Memory B cell (primary cell): ENCODE results near the gene EIF3D.

Source experiments
- ATAC-seq: fragments of 150-1000 bp; cut with Tn5 transposase; 2 replicates; pipeline ENCODE4 v1.10.0; 2021; ENCODE audit warnings: low read depth, mild to moderate bottlenecking, moderate library complexity
- DNase-seq, 2 donors: peaks; one replicate each; pipeline ENCODE4 v3.0.0; 2022; ENCODE audit warnings: low spot score in 2 of 2
- H3K27ac Mint-ChIP-seq: one replicate; pipeline ENCODE4 v1.8.0; 2022; ENCODE audit warnings: mild to moderate bottlenecking, moderate library complexity, mixed read lengths
- H3K27me3 Mint-ChIP-seq: one replicate; pipeline ENCODE4 v1.8.0; 2022; ENCODE audit warnings: mixed read lengths
- H3K36me3 Mint-ChIP-seq: one replicate; pipeline ENCODE4 v1.8.0; 2022; ENCODE audit warnings: mild to moderate bottlenecking, mixed read lengths
- H3K4me1 Mint-ChIP-seq: one replicate; pipeline ENCODE4 v1.8.0; 2022; ENCODE audit warnings: mixed read lengths
- H3K4me3 Mint-ChIP-seq: one replicate; pipeline ENCODE4 v1.8.0; 2022; ENCODE audit warnings: mild to moderate bottlenecking, moderate library complexity, mixed read lengths
- H3K9me3 Mint-ChIP-seq: one replicate; pipeline ENCODE4 v1.8.0; 2022; ENCODE audit warnings: mixed read lengths

Gene EIF3D

DNA sequence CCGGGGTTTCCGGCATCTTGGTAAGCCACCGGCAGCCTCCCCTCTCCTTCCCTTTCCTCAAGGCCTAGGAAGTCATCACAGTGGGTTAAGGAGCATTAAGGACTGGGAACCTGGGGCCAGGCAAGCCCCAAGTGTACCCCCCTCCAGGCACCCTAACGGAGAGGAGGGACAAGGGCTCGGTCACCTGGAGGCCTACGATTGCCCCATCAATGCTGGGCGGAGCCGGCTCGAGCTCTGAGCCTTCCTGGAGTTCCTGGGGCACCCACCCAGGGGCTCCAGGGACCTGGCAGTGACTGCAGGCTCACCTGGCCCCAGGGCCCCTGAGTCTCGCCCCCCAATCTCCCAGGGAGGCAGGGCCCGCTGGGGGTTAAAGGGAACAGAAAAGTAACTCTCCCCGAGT is 34.5 kb upstream of the EIF3D start:
- Mint-ChIP-seq H3K27ac (no peak overlapping the region), H3K36me3 (no peaks in the 10 kb centered on the region), H3K9me3 (no peaks in the 10 kb centered on the region), H3K27me3 (peaks cover 12% of the 10 kb centered on the region), H3K4me3 (no peak overlapping the region), H3K4me1 (peaks cover 9% of the 10 kb centered on the region)
- DNase-seq: no peak
- no peak for ATAC-seq

DNA sequence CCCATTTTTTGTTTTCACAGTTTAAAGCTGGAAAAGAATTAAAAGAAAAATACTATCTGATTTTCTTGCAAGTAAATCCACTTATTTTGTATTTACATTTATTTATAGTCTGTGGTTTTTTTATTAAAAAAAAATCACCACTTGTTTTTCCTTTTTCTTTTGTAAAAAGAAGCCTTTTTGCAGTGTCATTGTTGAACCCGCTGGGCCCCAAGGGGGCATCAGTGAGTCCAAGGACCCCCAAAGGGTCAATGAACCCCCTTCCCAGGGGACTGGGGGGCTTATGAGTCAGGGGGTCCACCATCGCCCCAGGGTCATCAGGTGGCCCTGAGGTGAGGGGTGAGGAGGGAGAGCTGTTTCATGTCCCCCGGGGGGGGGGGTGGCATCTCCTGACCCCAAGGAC is 34.0 kb upstream of the EIF3D start:
- DNase-seq: no peak
- ATAC-seq: no peak
- H3K27me3 Mint-ChIP-seq: peaks cover 12% of the 10 kb centered on the region
- no peak overlapping the region for H3K4me3 Mint-ChIP-seq
- H3K4me1 Mint-ChIP-seq: peaks cover 9% of the 10 kb centered on the region
- H3K27ac Mint-ChIP-seq: no peak overlapping the region
- no peaks in the 10 kb centered on the region for H3K9me3 Mint-ChIP-seq
- H3K36me3 Mint-ChIP-seq: no peaks in the 10 kb centered on the region

DNA sequence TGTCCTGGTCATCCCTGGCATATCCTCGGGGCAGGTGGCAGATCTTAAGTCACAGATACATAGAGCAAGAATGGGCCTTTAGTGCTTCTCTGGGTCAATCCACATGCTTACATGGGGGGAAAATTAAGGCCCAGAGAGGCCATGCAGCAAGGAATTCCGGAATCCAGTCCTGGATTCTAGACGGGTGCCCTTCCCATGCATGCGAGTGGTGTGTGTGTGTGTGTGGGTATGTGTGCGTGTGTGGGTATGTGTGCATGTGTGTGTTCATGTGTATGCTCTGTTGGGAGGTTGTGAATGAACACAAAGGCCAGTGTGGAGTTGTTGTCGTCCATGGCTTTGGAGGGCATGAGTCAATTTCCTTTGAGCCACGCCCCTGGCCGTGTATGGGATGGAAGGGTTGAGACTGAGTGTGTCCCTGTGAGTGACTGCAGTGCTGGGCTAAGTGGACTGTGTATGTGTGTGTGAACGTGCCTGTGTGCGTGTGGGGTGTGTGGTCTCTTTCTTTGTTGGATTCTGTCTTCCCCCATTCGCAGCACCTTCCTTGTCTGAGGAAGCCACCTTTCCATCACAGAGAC is 33.4 kb upstream of the EIF3D start:
- H3K4me1 Mint-ChIP-seq: peaks cover 9% of the 10 kb centered on the region
- peaks cover 13% of the 10 kb centered on the region for H3K27me3 Mint-ChIP-seq
- no peaks in the 10 kb centered on the region for H3K36me3 Mint-ChIP-seq
- no peak overlapping the region for H3K4me3 Mint-ChIP-seq
- no peaks in the 10 kb centered on the region for H3K9me3 Mint-ChIP-seq
- H3K27ac Mint-ChIP-seq: no peak overlapping the region
- no peak for ATAC-seq
- no peak for DNase-seq

DNA sequence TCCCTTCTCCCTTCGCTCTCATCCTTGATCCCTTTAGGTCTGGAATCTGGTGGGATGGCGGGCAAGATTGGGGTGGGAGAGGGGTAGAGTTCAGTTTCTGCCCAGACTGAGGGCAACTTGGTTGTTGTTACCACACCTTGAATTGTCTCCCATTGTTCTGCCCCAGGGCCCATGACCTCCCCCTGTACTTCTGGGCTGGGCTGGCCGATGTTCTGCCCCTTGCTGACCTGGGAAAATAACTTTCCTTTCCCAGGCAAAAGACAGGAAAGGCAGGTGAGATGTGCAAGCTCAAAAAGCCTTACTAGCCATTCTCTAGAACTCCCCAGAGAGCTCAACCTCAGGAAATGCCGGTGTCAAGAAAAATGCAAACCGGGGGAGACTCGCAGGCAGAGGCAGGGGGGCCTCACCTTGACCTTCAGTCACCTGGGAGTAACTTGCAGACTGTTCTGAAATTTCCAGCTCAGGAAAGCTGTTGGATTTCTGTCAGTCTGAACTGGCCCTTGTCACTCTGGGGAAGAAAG is 32.4 kb upstream of the EIF3D start:
- Mint-ChIP-seq H3K9me3 (no peaks in the 10 kb centered on the region), H3K27ac (no peak overlapping the region), H3K4me3 (no peak overlapping the region), H3K4me1 (peaks cover 9% of the 10 kb centered on the region), H3K36me3 (no peaks in the 10 kb centered on the region), H3K27me3 (peaks cover 8% of the 10 kb centered on the region)
- ATAC-seq: no peak
- DNase-seq: no peak

DNA sequence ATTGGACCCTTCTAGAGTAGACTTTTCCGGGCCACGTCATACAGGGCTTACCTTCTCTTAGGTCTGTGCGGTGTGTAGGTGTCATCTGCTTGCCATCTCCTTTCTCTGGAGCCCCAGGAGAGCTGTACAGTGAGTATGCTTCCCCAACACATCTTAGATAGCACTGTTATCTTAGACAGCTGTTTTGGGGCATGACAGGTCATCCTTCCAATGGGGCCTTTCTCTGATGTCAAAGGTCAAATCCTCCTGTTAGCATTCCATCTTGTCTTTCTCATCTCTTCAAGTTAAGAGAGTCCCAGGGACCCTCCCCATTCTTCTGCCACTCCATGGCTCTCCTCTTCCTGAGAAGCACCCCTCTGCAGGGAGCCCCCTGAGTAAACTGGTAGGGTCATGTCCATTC is 31.0 kb upstream of the EIF3D start:
- DNase-seq (no peak), ATAC-seq (no peak)
- Mint-ChIP-seq H3K4me1 (peaks cover 12% of the 10 kb centered on the region), H3K4me3 (no peak overlapping the region), H3K36me3 (no peaks in the 10 kb centered on the region), H3K27ac (no peak overlapping the region), H3K27me3 (peaks cover 8% of the 10 kb centered on the region), H3K9me3 (no peaks in the 10 kb centered on the region)

DNA sequence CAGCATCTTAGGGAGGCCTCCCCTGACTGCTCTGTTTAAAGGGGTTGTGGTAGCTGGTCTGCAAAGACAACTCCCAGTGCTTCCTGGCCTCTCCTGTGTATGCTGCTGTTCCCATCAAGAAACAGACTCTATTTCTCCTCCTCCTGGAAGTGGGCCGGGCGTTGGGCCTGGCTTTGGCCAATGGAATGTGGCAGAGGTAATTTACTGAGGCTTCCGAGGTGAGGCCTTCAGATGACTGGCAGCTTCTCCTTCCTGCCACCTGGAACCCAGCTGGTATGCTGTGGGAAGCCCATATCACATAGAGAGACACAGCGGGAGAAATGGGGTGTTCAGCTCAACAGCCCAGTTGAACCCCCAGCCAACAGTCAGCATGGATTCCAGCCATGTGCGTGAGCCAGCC is 25.1 kb upstream of the EIF3D start:
- Mint-ChIP-seq H3K27ac (peak overlapping the region; percentile 98), H3K4me1 (peaks cover 35% of the 10 kb centered on the region), H3K27me3 (peaks cover 4% of the 10 kb centered on the region), H3K36me3 (no peaks in the 10 kb centered on the region), H3K9me3 (peaks cover 2% of the 10 kb centered on the region), H3K4me3 (no peak overlapping the region)
- DNase-seq (no peak), ATAC-seq (no peak)

DNA sequence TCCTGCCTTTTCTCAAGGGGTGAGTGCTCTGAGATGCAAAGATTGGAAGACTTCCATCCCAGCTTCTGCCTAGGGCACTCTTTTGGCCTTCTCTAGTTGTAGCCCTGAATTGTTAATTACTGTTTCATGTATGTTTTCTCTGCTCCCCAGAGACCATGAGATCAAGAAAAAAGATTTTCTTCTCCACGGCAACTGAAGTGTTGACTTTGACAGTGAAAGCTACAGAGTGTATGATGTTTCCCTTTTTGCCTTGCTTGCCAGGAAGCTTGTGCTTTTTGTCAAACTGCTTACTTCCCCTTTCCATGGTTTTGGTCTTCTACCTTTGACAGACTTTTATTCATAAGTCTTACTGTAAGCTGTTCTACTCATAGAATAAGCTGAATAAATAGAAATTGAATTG is 23.3 kb upstream of the EIF3D start:
- Mint-ChIP-seq H3K27ac (peak overlapping the region; percentile 98), H3K36me3 (no peaks in the 10 kb centered on the region), H3K9me3 (peaks cover 2% of the 10 kb centered on the region), H3K4me1 (peaks cover 41% of the 10 kb centered on the region), H3K4me3 (peak overlapping the region; percentile 67), H3K27me3 (peaks cover 2% of the 10 kb centered on the region)
- DNase-seq: peak in 1 of 2 donors; percentile 69
- peak; percentile 93 for ATAC-seq

DNA sequence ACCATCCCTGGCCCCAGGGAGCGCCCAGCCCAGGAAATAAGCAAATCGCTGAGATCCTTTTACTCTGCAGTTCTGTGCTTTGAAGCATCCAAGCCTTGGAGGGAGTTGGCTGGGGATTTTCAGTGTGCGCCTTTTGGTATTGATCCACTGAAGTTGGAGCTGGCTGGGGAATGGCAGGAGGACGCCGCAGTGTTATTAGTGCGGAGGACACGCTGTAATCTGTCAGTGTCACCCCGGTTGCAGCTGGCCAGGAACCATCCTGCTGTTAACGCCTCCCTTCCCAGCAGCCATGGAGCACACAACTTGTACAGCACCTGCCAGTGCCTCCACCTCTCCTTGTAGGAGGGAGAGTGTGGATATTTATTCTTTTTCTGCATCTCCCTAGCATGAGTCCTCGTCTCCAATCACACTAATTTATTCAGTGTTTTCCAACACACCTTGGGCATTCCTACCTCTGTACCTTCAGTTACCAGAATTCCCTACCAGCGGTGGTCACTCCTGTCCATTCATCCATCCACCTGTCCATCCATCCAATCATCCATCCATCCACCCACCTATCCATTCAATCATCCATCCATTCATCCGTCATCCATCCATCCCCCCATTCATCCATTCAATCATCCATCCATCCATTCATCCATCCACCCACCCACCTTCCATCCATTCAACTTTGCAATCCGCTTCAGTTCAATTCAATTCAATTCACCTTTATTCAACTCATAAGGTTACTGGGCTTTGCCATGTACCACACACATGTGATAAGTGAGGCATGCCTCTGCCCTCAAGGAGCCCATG is 21.9 kb upstream of the EIF3D start:
- Mint-ChIP-seq H3K9me3 (peaks cover 2% of the 10 kb centered on the region), H3K27ac (peak overlapping the region; percentile 98), H3K27me3 (peaks cover 3% of the 10 kb centered on the region), H3K36me3 (no peaks in the 10 kb centered on the region), H3K4me1 (peaks cover 45% of the 10 kb centered on the region), H3K4me3 (peak overlapping the region; percentile 2)
- DNase-seq: no peak
- no peak for ATAC-seq

DNA sequence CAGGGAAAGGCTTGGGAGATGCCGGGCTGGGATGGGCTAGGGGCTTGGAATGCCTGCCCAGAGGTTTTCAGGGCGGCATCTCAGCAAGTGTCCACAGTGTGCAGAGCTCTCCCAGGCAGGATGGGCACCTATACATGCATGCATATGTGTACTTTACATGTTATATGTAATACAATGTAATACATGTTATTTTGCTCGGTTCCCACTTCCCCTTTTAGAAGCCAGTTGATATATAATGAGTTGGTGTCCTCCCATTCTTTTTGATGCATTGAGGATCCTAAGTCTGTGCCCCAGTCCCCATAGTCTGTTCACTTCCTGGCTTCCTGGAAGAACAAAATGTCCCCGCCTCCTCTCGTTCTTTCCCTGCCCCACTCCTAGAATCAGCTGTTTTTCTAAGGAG is 20.1 kb upstream of the EIF3D start:
- H3K4me3 Mint-ChIP-seq: no peak overlapping the region
- no peaks in the 10 kb centered on the region for H3K36me3 Mint-ChIP-seq
- H3K27ac Mint-ChIP-seq: peak overlapping the region; percentile 98
- peaks cover 39% of the 10 kb centered on the region for H3K4me1 Mint-ChIP-seq
- DNase-seq (no peak), ATAC-seq (peak; percentile 11)
- H3K9me3 Mint-ChIP-seq: peaks cover 2% of the 10 kb centered on the region
- H3K27me3 Mint-ChIP-seq: peaks cover 3% of the 10 kb centered on the region

DNA sequence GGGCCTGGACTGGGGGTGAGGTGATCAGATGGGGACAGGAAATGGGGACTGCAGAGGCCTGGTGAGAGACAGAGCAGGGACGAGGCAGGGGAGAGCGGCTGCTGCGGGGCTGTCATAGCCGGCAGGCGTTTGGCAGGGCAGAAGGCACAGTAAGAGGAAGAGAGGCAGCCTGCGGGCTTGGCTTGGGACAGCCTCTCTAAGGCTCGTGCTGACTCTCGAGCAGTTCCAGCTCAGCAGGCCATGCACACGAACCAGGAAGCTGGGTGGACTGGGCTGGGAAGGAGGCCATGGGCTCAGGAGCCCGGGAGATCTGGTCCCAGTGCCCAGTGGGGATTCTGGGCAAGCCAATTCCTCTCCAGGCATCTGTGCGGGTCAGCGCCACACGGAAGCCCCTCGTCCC is 19.6 kb upstream of the EIF3D start:
- H3K4me3 Mint-ChIP-seq: no peak overlapping the region
- H3K36me3 Mint-ChIP-seq: no peaks in the 10 kb centered on the region
- peak overlapping the region; percentile 98 for H3K27ac Mint-ChIP-seq
- H3K9me3 Mint-ChIP-seq: peaks cover 2% of the 10 kb centered on the region
- peaks cover 3% of the 10 kb centered on the region for H3K27me3 Mint-ChIP-seq
- H3K4me1 Mint-ChIP-seq: peaks cover 37% of the 10 kb centered on the region
- no peak for ATAC-seq
- DNase-seq: no peak

DNA sequence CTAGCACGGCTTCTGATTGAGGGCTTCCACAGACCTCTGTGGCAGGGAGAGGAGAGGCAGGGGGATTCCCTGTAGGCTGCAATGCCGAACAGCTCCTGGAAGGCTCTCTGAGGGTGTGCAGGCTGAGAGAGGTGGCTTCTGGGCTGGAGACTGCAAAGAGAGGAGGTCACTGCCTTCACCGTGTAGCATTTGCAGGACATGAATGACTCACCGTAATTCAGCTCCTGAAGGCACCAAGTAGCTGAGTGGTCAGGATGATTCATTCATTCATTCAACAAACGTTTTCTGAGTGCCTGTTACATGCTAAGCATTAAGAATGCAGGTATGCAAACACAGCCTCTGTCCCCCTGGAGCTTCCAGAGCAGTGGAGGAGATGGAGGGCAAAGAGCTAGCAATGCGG is 18.0 kb upstream of the EIF3D start:
- H3K27ac Mint-ChIP-seq: no peak overlapping the region
- ATAC-seq: no peak
- H3K9me3 Mint-ChIP-seq: peaks cover 2% of the 10 kb centered on the region
- peaks cover 27% of the 10 kb centered on the region for H3K4me1 Mint-ChIP-seq
- DNase-seq: no peak
- no peaks in the 10 kb centered on the region for H3K36me3 Mint-ChIP-seq
- no peak overlapping the region for H3K4me3 Mint-ChIP-seq
- H3K27me3 Mint-ChIP-seq: peaks cover 3% of the 10 kb centered on the region

DNA sequence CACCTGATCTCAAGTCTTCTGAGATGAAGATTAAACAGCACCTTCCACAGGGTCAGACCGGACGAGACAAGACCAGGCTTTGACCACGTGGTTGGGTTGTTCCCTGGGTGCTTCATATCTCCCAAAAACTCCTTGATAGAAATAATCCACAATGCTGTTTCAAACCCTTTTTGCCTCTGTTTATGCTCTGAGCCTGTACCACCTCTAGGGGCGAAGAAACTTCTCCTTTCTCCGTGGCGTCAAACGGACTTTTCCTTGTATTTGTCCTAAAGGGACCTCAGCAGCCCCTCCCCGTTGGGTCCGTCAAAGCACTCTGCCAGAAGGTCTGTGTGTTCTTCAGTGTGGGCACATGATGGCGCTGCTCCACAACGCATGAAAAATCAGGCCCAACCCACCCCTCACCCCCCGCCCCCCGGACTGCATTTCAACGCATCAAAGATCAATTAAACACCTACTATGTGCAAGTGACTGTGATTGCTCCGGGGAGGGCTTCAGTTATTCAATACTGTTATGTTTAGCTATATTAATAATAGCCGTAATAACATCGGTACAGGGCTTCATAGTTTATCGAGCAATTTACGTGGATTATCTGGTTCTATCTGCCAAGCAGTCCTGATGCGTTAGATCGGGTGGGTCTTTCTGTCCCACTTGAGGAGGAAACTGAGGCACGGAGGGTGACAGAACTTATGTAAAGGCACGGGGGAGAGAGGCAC is 17.3 kb upstream of the EIF3D start:
- H3K27ac Mint-ChIP-seq: peak overlapping the region; percentile 11
- peaks cover 20% of the 10 kb centered on the region for H3K4me1 Mint-ChIP-seq
- H3K4me3 Mint-ChIP-seq: no peak overlapping the region
- peaks cover 2% of the 10 kb centered on the region for H3K9me3 Mint-ChIP-seq
- ATAC-seq (peak; percentile 74), DNase-seq (peak in 1 of 2 donors; percentile 25)
- H3K27me3 Mint-ChIP-seq: peaks cover 3% of the 10 kb centered on the region
- H3K36me3 Mint-ChIP-seq: no peaks in the 10 kb centered on the region

DNA sequence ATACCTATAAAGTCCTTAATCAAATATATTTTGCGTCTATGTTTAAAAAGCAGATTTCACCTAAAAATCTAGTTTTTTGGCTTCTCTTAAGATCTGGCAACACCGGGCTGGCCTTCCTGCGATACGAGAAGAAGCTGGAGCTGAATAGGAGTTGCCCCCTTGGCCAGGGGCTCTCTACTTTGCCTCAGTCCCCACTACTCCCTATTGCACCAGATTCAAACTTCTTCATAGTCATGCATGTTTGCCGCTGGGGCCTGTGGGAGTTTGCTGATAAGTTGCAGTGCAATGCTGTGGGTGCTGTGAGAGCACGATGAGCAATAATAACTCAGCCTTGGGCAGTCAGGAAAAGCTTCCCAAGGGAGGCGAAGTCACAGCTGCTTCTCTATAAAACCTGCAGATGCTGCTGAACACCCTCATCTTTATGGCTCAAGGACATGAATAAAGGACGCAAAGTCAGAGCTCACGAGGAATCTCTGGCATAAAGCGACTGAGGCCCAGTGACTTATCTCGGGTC is 15.2 kb upstream of the EIF3D start:
- Mint-ChIP-seq H3K4me3 (no peak overlapping the region), H3K4me1 (peaks cover 10% of the 10 kb centered on the region), H3K27me3 (peaks cover 10% of the 10 kb centered on the region), H3K27ac (no peak overlapping the region), H3K36me3 (no peaks in the 10 kb centered on the region), H3K9me3 (no peaks in the 10 kb centered on the region)
- ATAC-seq: no peak
- DNase-seq: no peak

DNA sequence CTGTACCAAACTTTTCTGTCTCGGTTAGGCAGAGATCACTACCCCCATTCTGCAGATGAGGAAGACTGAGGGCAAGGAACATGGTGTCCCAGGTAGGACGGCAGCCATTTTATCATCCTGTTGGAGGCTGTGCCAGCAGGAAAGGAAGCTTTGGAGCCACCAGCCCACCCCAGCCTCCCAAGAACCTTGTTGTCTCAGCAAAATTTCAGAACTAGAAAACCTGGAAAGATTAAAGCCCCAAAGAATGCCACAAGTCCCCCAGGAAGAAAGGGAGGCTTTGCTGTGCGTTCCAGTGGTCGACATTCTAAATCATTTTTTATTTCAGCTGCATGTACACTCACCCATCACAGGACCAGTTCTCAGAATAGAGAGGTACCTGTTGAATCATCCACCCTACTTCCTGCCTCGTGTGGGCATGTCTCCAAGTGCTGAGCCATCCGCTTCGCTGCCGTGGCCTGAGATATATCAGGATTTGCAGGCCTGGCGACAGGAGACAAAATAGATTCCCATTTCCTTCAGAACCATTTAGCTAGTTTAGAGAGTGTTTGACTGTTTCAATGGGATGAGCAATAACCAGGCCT is 13.0 kb upstream of the EIF3D start:
- H3K9me3 Mint-ChIP-seq: no peaks in the 10 kb centered on the region
- H3K4me3 Mint-ChIP-seq: no peak overlapping the region
- H3K27me3 Mint-ChIP-seq: peaks cover 10% of the 10 kb centered on the region
- no peak for ATAC-seq
- H3K36me3 Mint-ChIP-seq: no peaks in the 10 kb centered on the region
- no peak for DNase-seq
- peaks cover 4% of the 10 kb centered on the region for H3K4me1 Mint-ChIP-seq
- no peak overlapping the region for H3K27ac Mint-ChIP-seq
